HepG2 (cell line): ENCODE results near the gene BSG. TPM values are rescaled to one million over a fixed set of nuclear protein-coding genes. Genes with fewer than 3 reads are reported as not detected.

ENCODE experiments used
- ARNT ChIP-seq: fragments of 450-650 bp; IDR thresholded peaks from 2 replicates; pipeline ENCODE4 v1.6.1; 2017
- DR1 ChIP-seq: sonication (generic); formaldehyde crosslinking; IDR thresholded peaks from 2 replicates; pipeline ENCODE4 v1.8.0; 2021; ENCODE audit warnings: mild to moderate bottlenecking, missing genetic modification reagents, inconsistent platforms
- KDM5A ChIP-seq: fragments of 200-600 bp; sonication (generic); IDR thresholded peaks from 2 replicates; pipeline ENCODE4 v1.7.0; 2018; ENCODE audit warnings: antibody characterized with exemption, mild to moderate bottlenecking, low read length, borderline replicate concordance
- NFRKB ChIP-seq: fragments of 450-650 bp; IDR thresholded peaks from 2 replicates; pipeline ENCODE4 v1.6.1; 2017
- NONO ChIP-seq, 2 experiments: fragments of 450-650 bp in 1 of 2; sonication (generic) in 1 of 2; formaldehyde crosslinking in 1 of 2; IDR thresholded peaks in 1 of 2; conservative IDR thresholded peaks in 1 of 2; 2 replicates each; pipeline versions ENCODE4 v1.6.1 to v1.8.0; 2017 to 2022; ENCODE audit warnings: mild to moderate bottlenecking in 1 of 2, missing genetic modification reagents in 1 of 2, moderate library complexity in 1 of 2
- TARDBP ChIP-seq: sonication (generic); formaldehyde crosslinking; IDR thresholded peaks from 2 replicates; pipeline ENCODE4 v1.8.0; 2022; ENCODE audit warnings: mild to moderate bottlenecking, missing genetic modification reagents
- TBL1XR1 ChIP-seq: fragments of 150-350 bp; IDR thresholded peaks from 2 replicates; pipeline ENCODE4 v1.6.1; 2014; ENCODE audit warnings: borderline replicate concordance, low read length; ENCODE audit not compliant: partially characterized antibody
- ZNF484 ChIP-seq: sonication (generic); formaldehyde crosslinking; IDR thresholded peaks from 2 replicates; pipeline ENCODE4 v1.5.1; 2020; ENCODE audit warnings: mild to moderate bottlenecking, low read depth, missing genetic modification reagents, borderline replicate concordance
- ZNF598 ChIP-seq: sonication (generic); formaldehyde crosslinking; IDR thresholded peaks from 2 replicates; pipeline ENCODE4 v1.5.1; 2020; ENCODE audit warnings: mild to moderate bottlenecking, missing genetic modification reagents, borderline replicate concordance
- ZNF644 ChIP-seq: IDR thresholded peaks from 2 replicates; pipeline ENCODE4 v1.6.1; 2016; ENCODE audit warnings: low read depth
- ZNF781 ChIP-seq: sonication (generic); formaldehyde crosslinking; IDR thresholded peaks from 2 replicates; pipeline ENCODE4 v1.5.1; 2020; ENCODE audit warnings: borderline replicate concordance, mild to moderate bottlenecking, missing genetic modification reagents; ENCODE audit errors: not compliant biosample characterization
- ZNF891 ChIP-seq: sonication (generic); formaldehyde crosslinking; IDR thresholded peaks from 2 replicates; pipeline ENCODE4 v1.5.0; 2020; ENCODE audit warnings: mild to moderate bottlenecking, missing genetic modification reagents
- polyA plus RNA-seq, 8 experiments: library from polyadenylated mRNA; depleted of rRNA in 3 of 8; stranded (reverse) in 7 of 8; unstranded in 1 of 8; fragments of >200 nt; fragmentation: Illumina TruSeq in 4 of 8; extraction: Trizol in 4 of 8; gene quantifications; 2 replicates each; pipeline versions ENCODE4 v1.2.1 to v1.2.3, GENCODE V29; 2011 to 2016; ENCODE audit warnings: low read depth in 4 of 8, missing spikeins in 1 of 8, mixed read lengths in 1 of 8; ENCODE audit not compliant: insufficient read depth in 1 of 8
- total RNA-seq, 5 experiments: library from RNA; depleted of rRNA; stranded (reverse); fragments of >200 nt; fragmentation: Illumina TruSeq; extraction: Trizol; gene quantifications; 2 replicates each; pipeline ENCODE4 v1.2.3, GENCODE V29; 2016; ENCODE audit warnings: low read depth in 1 of 5
- TF ChIP-seq, protein P1 (sequence below): sonication (generic); formaldehyde crosslinking; IDR thresholded peaks from 2 replicates; pipeline ENCODE4 v1.4.0; 2020; ENCODE audit warnings: missing genetic modification reagents, borderline replicate concordance
- TF ChIP-seq, protein P2 (sequence below): sonication (generic); formaldehyde crosslinking; IDR thresholded peaks from 2 replicates; pipeline ENCODE4 v1.5.0; 2020; ENCODE audit warnings: mild to moderate bottlenecking, missing genetic modification reagents
- TF ChIP-seq, protein P3 (sequence below): sonication (generic); formaldehyde crosslinking; IDR thresholded peaks from 2 replicates; pipeline ENCODE4 v1.5.0; 2020; ENCODE audit warnings: mild to moderate bottlenecking, missing genetic modification reagents
- TF ChIP-seq, protein P4 (sequence below), 2 experiments: sonication (generic) in 1 of 2; formaldehyde crosslinking in 1 of 2; IDR thresholded peaks; 2 replicates each; pipeline versions ENCODE4 v1.4.0 to v1.6.1; 2018 to 2020; ENCODE audit warnings: missing genetic modification reagents in 2 of 2, borderline replicate concordance in 1 of 2, low read depth in 1 of 2, mild to moderate bottlenecking in 1 of 2, missing biosample characterization in 1 of 2

Gene BSG
- total and polyA plus RNA-seq, 2 of the 13 experiments (the other 11 are each of a cell fraction or from before 2014, with no cell fraction given): 309 to 754 TPM

DNA sequence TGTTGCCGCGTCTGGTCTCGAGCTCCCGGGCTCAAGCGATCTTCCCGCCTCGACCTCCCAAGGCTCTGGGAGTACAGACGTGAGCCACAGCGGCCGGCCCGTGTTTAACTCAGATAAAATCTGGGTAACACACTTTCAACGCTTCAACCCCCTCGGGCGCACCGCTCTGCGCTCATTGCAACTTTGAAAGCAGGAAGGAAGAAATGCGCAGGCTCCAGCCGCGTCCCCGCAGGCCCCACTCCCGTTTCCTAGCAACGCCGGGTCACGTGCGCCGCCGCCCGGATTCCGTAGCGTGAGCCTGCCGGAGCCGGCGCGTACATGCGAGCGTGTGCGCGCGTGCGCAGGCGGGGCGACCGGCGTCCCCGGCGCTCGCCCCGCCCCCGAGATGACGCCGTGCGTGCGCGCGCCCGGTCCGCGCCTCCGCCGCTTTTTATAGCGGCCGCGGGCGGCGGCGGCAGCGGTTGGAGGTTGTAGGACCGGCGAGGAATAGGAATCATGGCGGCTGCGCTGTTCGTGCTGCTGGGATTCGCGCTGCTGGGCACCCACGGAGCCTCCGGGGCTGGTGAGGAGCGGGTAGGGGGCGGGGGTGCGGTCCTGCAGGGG, at the start of gene BSG (continued):
- TF ChIP-seq, protein P1, sequence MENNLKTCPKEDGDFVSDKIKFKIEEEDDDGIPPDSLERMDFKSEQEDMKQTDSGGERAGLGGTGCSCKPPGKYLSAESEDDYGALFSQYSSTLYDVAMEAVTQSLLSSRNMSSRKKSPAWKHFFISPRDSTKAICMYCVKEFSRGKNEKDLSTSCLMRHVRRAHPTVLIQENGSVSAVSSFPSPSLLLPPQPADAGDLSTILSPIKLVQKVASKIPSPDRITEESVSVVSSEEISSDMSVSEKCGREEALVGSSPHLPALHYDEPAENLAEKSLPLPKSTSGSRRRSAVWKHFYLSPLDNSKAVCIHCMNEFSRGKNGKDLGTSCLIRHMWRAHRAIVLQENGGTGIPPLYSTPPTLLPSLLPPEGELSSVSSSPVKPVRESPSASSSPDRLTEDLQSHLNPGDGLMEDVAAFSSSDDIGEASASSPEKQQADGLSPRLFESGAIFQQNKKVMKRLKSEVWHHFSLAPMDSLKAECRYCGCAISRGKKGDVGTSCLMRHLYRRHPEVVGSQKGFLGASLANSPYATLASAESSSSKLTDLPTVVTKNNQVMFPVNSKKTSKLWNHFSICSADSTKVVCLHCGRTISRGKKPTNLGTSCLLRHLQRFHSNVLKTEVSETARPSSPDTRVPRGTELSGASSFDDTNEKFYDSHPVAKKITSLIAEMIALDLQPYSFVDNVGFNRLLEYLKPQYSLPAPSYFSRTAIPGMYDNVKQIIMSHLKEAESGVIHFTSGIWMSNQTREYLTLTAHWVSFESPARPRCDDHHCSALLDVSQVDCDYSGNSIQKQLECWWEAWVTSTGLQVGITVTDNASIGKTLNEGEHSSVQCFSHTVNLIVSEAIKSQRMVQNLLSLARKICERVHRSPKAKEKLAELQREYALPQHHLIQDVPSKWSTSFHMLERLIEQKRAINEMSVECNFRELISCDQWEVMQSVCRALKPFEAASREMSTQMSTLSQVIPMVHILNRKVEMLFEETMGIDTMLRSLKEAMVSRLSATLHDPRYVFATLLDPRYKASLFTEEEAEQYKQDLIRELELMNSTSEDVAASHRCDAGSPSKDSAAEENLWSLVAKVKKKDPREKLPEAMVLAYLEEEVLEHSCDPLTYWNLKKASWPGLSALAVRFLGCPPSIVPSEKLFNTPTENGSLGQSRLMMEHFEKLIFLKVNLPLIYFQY (CRISPR knock-in tag): no peak
- TF ChIP-seq ZNF598 (no peak), DR1 (CRISPR knock-in tag) (peak; percentile 99), ZNF644 (CRISPR knock-in tag) (no peak), NONO (IDR thresholded peaks at IDR 0.05) (no peak), NONO (CRISPR knock-in tag; conservative IDR thresholded peaks at IDR 0.05) (no peak; the same call in 1 of the 2 replicates), ZNF891 (CRISPR knock-in tag) (peak; percentile 63; the same call in 1 of the 2 replicates), ZNF781 (no peak), ZNF484 (CRISPR knock-in tag) (no peak), KDM5A (no peak; the same call in 1 of the 2 replicates), TARDBP (CRISPR knock-in tag) (no peak), ARNT (no peak), NFRKB (no peak), TBL1XR1 (no peak)
- TF ChIP-seq, protein P2, sequence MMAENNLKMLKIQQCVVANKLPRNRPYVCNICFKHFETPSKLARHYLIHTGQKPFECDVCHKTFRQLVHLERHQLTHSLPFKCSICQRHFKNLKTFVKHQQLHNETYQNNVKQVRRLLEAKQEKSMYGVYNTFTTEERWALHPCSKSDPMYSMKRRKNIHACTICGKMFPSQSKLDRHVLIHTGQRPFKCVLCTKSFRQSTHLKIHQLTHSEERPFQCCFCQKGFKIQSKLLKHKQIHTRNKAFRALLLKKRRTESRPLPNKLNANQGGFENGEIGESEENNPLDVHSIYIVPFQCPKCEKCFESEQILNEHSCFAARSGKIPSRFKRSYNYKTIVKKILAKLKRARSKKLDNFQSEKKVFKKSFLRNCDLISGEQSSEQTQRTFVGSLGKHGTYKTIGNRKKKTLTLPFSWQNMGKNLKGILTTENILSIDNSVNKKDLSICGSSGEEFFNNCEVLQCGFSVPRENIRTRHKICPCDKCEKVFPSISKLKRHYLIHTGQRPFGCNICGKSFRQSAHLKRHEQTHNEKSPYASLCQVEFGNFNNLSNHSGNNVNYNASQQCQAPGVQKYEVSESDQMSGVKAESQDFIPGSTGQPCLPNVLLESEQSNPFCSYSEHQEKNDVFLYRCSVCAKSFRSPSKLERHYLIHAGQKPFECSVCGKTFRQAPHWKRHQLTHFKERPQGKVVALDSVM (CRISPR knock-in tag): no peak
- TF ChIP-seq, protein P3, sequence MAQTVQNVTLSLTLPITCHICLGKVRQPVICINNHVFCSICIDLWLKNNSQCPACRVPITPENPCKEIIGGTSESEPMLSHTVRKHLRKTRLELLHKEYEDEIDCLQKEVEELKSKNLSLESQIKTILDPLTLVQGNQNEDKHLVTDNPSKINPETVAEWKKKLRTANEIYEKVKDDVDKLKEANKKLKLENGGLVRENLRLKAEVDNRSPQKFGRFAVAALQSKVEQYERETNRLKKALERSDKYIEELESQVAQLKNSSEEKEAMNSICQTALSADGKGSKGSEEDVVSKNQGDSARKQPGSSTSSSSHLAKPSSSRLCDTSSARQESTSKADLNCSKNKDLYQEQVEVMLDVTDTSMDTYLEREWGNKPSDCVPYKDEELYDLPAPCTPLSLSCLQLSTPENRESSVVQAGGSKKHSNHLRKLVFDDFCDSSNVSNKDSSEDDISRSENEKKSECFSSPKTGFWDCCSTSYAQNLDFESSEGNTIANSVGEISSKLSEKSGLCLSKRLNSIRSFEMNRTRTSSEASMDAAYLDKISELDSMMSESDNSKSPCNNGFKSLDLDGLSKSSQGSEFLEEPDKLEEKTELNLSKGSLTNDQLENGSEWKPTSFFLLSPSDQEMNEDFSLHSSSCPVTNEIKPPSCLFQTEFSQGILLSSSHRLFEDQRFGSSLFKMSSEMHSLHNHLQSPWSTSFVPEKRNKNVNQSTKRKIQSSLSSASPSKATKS (CRISPR knock-in tag): no peak
- TF ChIP-seq, protein P4, sequence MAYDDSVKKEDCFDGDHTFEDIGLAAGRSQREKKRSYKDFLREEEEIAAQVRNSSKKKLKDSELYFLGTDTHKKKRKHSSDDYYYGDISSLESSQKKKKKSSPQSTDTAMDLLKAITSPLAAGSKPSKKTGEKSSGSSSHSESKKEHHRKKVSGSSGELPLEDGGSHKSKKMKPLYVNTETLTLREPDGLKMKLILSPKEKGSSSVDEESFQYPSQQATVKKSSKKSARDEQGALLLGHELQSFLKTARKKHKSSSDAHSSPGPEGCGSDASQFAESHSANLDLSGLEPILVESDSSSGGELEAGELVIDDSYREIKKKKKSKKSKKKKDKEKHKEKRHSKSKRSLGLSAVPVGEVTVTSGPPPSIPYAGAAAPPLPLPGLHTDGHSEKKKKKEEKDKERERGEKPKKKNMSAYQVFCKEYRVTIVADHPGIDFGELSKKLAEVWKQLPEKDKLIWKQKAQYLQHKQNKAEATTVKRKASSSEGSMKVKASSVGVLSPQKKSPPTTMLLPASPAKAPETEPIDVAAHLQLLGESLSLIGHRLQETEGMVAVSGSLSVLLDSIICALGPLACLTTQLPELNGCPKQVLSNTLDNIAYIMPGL (CRISPR knock-in tag; IDR thresholded peaks at IDR 0.05; ENCODE audit: borderline replicate concordance in 1 of 2, low read depth in 1 of 2): peak; percentile 16 to 57; a peak in 2 of 4 replicates
